GM12875 (cell line): ENCODE data around the gene ZNF185.

ENCODE experiments used
- H3K4me3 ChIP-seq: one replicate; pipeline ENCODE4 v1.5.1; 2011; ENCODE audit warnings: low read depth, low read length, control low read depth
- CTCF ChIP-seq: IDR thresholded peaks from 2 replicates; pipeline ENCODE4 v1.5.1; 2011; ENCODE audit warnings: low read depth, mild to moderate bottlenecking, control low read depth, inconsistent platforms, low read length, moderate library complexity, borderline replicate concordance; ENCODE audit not compliant: insufficient read depth

ZNF185 gene

GRCh38 chrX:152915541-152916241 is 17.8 kb downstream of the ZNF185 start:
- H3K4me3 ChIP-seq: no peak overlapping the region
- TF ChIP-seq CTCF: peak; percentile 89

GRCh38 chrX:152917656-152918579 is 20.1 kb downstream of the ZNF185 start:
- H3K4me3 ChIP-seq: no peak overlapping the region
- TF ChIP-seq CTCF: no peak

GRCh38 chrX:152918707-152919106 is 20.8 kb downstream of the ZNF185 start:
- H3K4me3 ChIP-seq: no peak overlapping the region

GRCh38 chrX:152923599-152923998 is 25.7 kb downstream of the ZNF185 start:
- H3K4me3 ChIP-seq: no peak overlapping the region
- TF ChIP-seq CTCF: no peak

More at GRCh38 chrX:152918707-152919106, 20.8 kb downstream of the ZNF185 start:
- no peak for TF ChIP-seq CTCF

- no peak overlapping the region for H3K4me3 ChIP-seq
- no peak for TF ChIP-seq CTCF
Observed at GRCh38 chrX:152925835-152926234, 28.0 kb downstream of the ZNF185 start.

GRCh38 chrX:152926279-152926678 is 28.4 kb downstream of the ZNF185 start:
- no peak overlapping the region for H3K4me3 ChIP-seq
- peak; percentile 60; the same call in 1 of the 2 replicates for TF ChIP-seq CTCF
